Heart right ventricle (tissue), 16 donors: ENCODE data around the gene PLEKHA5. TPM values are rescaled to one million over a fixed set of nuclear protein-coding genes. Genes with fewer than 3 reads are reported as not detected.

Source experiments
- ATAC-seq, 8 donors: fragments of 200-7000 bp; cut with Tn5 transposase; one replicate each; pipeline ENCODE4 v1.9.1; 2020; ENCODE audit warnings: mild to moderate bottlenecking in 8 of 8, moderate library complexity in 8 of 8, moderate number of reproducible peaks in 1 of 8
- DNase-seq, 2 donors: peaks; one replicate each; pipeline ENCODE4 v3.0.0-alpha.2; 2020
- H3K27ac ChIP-seq, 10 donors: fragments of 200-600 bp; sonication (generic) in 2 of 10; one replicate each; pipeline versions ENCODE4 v1.5.0 to v1.8.0; 2020 to 2022; ENCODE audit warnings: mild to moderate bottlenecking in 3 of 10
- H3K27me3 ChIP-seq, 7 donors: fragments of 200-600 bp; one replicate each; pipeline ENCODE4 v1.8.0; 2021 to 2022; ENCODE audit warnings: mild to moderate bottlenecking in 2 of 7
- H3K36me3 ChIP-seq, 9 donors: fragments of 200-600 bp; sonication (generic) in 1 of 9; one replicate each; pipeline versions ENCODE4 v1.5.0 to v1.8.0; 2020 to 2022; ENCODE audit warnings: mild to moderate bottlenecking in 2 of 9
- H3K4me1 ChIP-seq, 9 donors: fragments of 200-600 bp; sonication (generic) in 1 of 9; one replicate each; pipeline versions ENCODE4 v1.5.0 to v1.8.0; 2020 to 2022; ENCODE audit warnings: mild to moderate bottlenecking in 4 of 9
- H3K4me3 ChIP-seq, 10 donors: fragments of 200-600 bp; sonication (generic) in 2 of 10; one replicate each; pipeline versions ENCODE4 v1.5.0 to v1.8.0; 2020 to 2022; ENCODE audit warnings: mild to moderate bottlenecking in 7 of 10, moderate library complexity in 2 of 10
- H3K9me3 ChIP-seq, 11 donors: fragments of 200-600 bp in 10 of 11; sonication (generic) in 2 of 11; one replicate each; pipeline versions ENCODE4 v1.5.0 to v1.8.0; 2013 to 2022; ENCODE audit warnings: mild to moderate bottlenecking in 2 of 11, control low read depth in 1 of 11, moderate library complexity in 1 of 11
- CTCF ChIP-seq, 9 donors: fragments of 200-600 bp; sonication (generic) in 2 of 9; IDR thresholded peaks; one replicate each; pipeline versions ENCODE4 v1.5.0 to v1.8.0; 2021 to 2022; ENCODE audit warnings: antibody characterized with exemption in 9 of 9, mild to moderate bottlenecking in 5 of 9, moderate library complexity in 1 of 9
- WGBS, 2 donors: extraction: QIAGEN DNeasy Blood & Tissue Kit; methylation state at CpG; one replicate each; pipeline ENCODE4 v1.1.7; 2013; ENCODE audit warnings: inconsistent platforms in 1 of 2; 5-methylcytosine and 5-hydroxymethylcytosine counted together
- intact Hi-C, 10 donors: fragments of 100-400 bp; cut with DNase I; formaldehyde crosslinking; loops; one replicate each; pipeline versions ENCODE4 v1.11.1 to v1.14.2; 2022
- polyA plus RNA-seq, 2 donors: library from polyadenylated mRNA; stranded (reverse); fragments of 200-250 nt; gene quantifications; one replicate each; pipeline ENCODE4 v1.2.3, GENCODE V29; 2013
- total RNA-seq, 10 donors: library from RNA; stranded (reverse); fragmentation: NEBNext Ultra II Directional in 3 of 10; extraction: Animal tissue kit (Norgen Biotek cat#: 25700) in 3 of 10; gene quantifications; one replicate each; pipeline versions ENCODE4 v1.2.1 to v1.2.4, GENCODE V29; 2021 to 2023
- donor health status: Arrhythmogenic right ventricular cardiomyopathy.
- donor health status: ischemic (EF 13 %, LVEDD 7.1; RV severe dilation, severe dysfunction).
- donor health status: healthy with polysubstance abuse.
- donor health status: DM: no; HTN: yes; CAD: no.
- donor health status: DM: no; HTN: no; CAD: no.
- donor health status: ischemic (EF 25% LVEDD 6.9; RV normal size, moderate dysfunction).
- donor health status: ischemic (EF 25% LVEDD 5.7; RV mildly dilated, moderate dysfunction).
- donor health status: healthy.
- donor health status: DM: yes; HTN: yes; CAD: no.
- donor health status: Ischemic cardiomyopathy.
- donor health status: ischemic (EF 35%, LVEDD 5.7; RV mildly dilated, moderate dysfunction).
- donor health status: nonischemic (EF 11% LVEDD 7.7; RV severe dilation, severe dysfunction).
- donor health status: DM: yes; HTN: yes; CAD: no.
- donor health status: PGD.
- donor health status: ischemic (EF 29% LVEDD 5.4; RV normal size, mild dysfunction).
- donor health status: nonischemic (EF 23%, LVEDD 6.1; RV moderate dilation, normal function).

PLEKHA5 gene
- total and polyA plus RNA-seq, 12 donors: 11.8 to 77.1 (median 61.8) TPM

GRCh38 chr12:19285793-19286448, 156.4 kb downstream of the PLEKHA5 start:
- TF ChIP-seq CTCF (IDR thresholded peaks at IDR 0.05): no peak
- H3K36me3 ChIP-seq: peaks cover 0 to 59% (median 6%) of the 10 kb centered on the region in 9 donors
- no peak overlapping the region for H3K27ac ChIP-seq
- ATAC-seq: no peak
- H3K9me3 ChIP-seq: no peaks in the 10 kb centered on the region
- intact Hi-C loops: loop anchor here in 5 of 10 donors (5.0 to 10.0 kb wide), 8 partner anchors 91 to 1031 kb away; no protein-coding TSS in a partner anchor
- 52 to 58% methylated on average over 6 of the region's 6 CpGs for WGBS, 2 donors
- peaks cover 0 to 8% (median 0%) of the 10 kb centered on the region in 9 donors for H3K4me1 ChIP-seq
- no peaks in the 10 kb centered on the region for H3K27me3 ChIP-seq
- H3K4me3 ChIP-seq: no peak overlapping the region
- DNase-seq: no peak

GRCh38 chr12:19287302-19287701, 157.8 kb downstream of the PLEKHA5 start:
- H3K9me3 ChIP-seq: no peaks in the 10 kb centered on the region
- no peak overlapping the region for H3K27ac ChIP-seq
- ATAC-seq: no peak
- H3K4me1 ChIP-seq: peaks cover 0 to 8% (median 0%) of the 10 kb centered on the region in 9 donors
- H3K4me3 ChIP-seq: no peak overlapping the region
- DNase-seq: no peak
- intact Hi-C loops: loop anchor here in 5 of 10 donors (5.0 to 10.0 kb wide), 8 partner anchors 93 to 1033 kb away; no protein-coding TSS in a partner anchor
- WGBS, 2 donors: 25 to 42% methylated on average over 1 of the region's 1 CpG
- no peak for TF ChIP-seq CTCF (IDR thresholded peaks at IDR 0.05)
- no peaks in the 10 kb centered on the region for H3K27me3 ChIP-seq
- peaks cover 0 to 63% (median 9%) of the 10 kb centered on the region in 9 donors for H3K36me3 ChIP-seq

- DNase-seq (no peak), ATAC-seq (no peak)
- 89 to 92% methylated on average over 4 of the region's 4 CpGs for WGBS, 2 donors
- TF ChIP-seq CTCF (IDR thresholded peaks at IDR 0.05): no peak
- no peak overlapping the region for H3K4me3 ChIP-seq
- no peaks in the 10 kb centered on the region for H3K9me3 ChIP-seq
- peaks cover 0 to 8% (median 0%) of the 10 kb centered on the region in 9 donors for H3K4me1 ChIP-seq
- no peaks in the 10 kb centered on the region for H3K27me3 ChIP-seq
- peaks cover 0 to 71% (median 12%) of the 10 kb centered on the region in 9 donors for H3K36me3 ChIP-seq
- intact Hi-C loops: loop anchor here in 5 of 10 donors (5.0 to 10.0 kb wide), 8 partner anchors 93 to 1033 kb away; no protein-coding TSS in a partner anchor
- no peak overlapping the region for H3K27ac ChIP-seq
These were observed 158.6 kb downstream of the PLEKHA5 start for GRCh38 chr12:19288161-19288560.

- TF ChIP-seq CTCF (IDR thresholded peaks at IDR 0.05): peak; percentile 23 to 85 (median 70)
- intact Hi-C loops: loop anchor here in 5 of 10 donors (5.0 to 10.0 kb wide), 8 partner anchors 94 to 1034 kb away; no protein-coding TSS in a partner anchor
- Histone ChIP-seq H3K9me3 (no peaks in the 10 kb centered on the region), H3K27ac (no peak overlapping the region), H3K4me1 (peaks cover 0 to 8% (median 0%) of the 10 kb centered on the region in 9 donors), H3K27me3 (no peaks in the 10 kb centered on the region), H3K36me3 (peaks cover 0 to 71% (median 10%) of the 10 kb centered on the region in 9 donors), H3K4me3 (no peak overlapping the region)
- 65 to 68% methylated on average over 2 of the region's 2 CpGs for WGBS, 2 donors
- ATAC-seq (peak in 4 of 8 donors; percentile 34 to 54 (median 45)), DNase-seq (no peak)
These were observed 159.2 kb downstream of the PLEKHA5 start for GRCh38 chr12:19288603-19289244.
